ENCODE results near the gene DLGAP1.

GRCh38 chr18:3713166-3713565 is 741.9 kb downstream of the DLGAP1 start:
- TF ChIP-seq EP300 (conservative IDR thresholded peaks at IDR 0.05; ENCODE audit: poor library complexity, severe bottlenecking): no peak
- no peak for TF ChIP-seq EZH2 (IDR thresholded peaks at IDR 0.05; ENCODE audit: borderline replicate concordance, insufficient read depth, low read length, poor library complexity, severe bottlenecking)
- TF ChIP-seq CTCF (IDR thresholded peaks at IDR 0.05; ENCODE audit: poor library complexity, severe bottlenecking): no peak
- TF ChIP-seq, protein P1, sequence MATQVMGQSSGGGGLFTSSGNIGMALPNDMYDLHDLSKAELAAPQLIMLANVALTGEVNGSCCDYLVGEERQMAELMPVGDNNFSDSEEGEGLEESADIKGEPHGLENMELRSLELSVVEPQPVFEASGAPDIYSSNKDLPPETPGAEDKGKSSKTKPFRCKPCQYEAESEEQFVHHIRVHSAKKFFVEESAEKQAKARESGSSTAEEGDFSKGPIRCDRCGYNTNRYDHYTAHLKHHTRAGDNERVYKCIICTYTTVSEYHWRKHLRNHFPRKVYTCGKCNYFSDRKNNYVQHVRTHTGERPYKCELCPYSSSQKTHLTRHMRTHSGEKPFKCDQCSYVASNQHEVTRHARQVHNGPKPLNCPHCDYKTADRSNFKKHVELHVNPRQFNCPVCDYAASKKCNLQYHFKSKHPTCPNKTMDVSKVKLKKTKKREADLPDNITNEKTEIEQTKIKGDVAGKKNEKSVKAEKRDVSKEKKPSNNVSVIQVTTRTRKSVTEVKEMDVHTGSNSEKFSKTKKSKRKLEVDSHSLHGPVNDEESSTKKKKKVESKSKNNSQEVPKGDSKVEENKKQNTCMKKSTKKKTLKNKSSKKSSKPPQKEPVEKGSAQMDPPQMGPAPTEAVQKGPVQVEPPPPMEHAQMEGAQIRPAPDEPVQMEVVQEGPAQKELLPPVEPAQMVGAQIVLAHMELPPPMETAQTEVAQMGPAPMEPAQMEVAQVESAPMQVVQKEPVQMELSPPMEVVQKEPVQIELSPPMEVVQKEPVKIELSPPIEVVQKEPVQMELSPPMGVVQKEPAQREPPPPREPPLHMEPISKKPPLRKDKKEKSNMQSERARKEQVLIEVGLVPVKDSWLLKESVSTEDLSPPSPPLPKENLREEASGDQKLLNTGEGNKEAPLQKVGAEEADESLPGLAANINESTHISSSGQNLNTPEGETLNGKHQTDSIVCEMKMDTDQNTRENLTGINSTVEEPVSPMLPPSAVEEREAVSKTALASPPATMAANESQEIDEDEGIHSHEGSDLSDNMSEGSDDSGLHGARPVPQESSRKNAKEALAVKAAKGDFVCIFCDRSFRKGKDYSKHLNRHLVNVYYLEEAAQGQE (IDR thresholded peaks at IDR 0.05; ENCODE audit: borderline replicate concordance): no peak
- no peak for TF ChIP-seq RAD21 (conservative IDR thresholded peaks at IDR 0.05)

Data from neural cell (in vitro differentiated cells).